Skeletal muscle tissue (tissue), 4 donors: ENCODE data around the gene UGT1A3. TPM values are rescaled to one million over a fixed set of nuclear protein-coding genes. Genes with fewer than 3 reads are reported as not detected.

Experiments used
- H3K27ac ChIP-seq: one replicate; pipeline ENCODE4 v1.7.0; 2013; ENCODE audit warnings: mild to moderate bottlenecking, low read depth, low read length, inconsistent platforms
- H3K27me3 ChIP-seq, 3 donors: one replicate each; pipeline ENCODE4 v1.7.0; 2013; ENCODE audit warnings: low read length in 3 of 3; ENCODE audit not compliant: control insufficient read depth in 3 of 3, insufficient read depth in 3 of 3
- H3K36me3 ChIP-seq, 3 donors: one replicate each; pipeline ENCODE4 v1.7.0; 2013; ENCODE audit warnings: low read length in 3 of 3; ENCODE audit not compliant: control insufficient read depth in 3 of 3, insufficient read depth in 3 of 3
- H3K4me1 ChIP-seq, 3 donors: one replicate each; pipeline ENCODE4 v1.7.0; 2013; ENCODE audit warnings: low read length in 3 of 3, mild to moderate bottlenecking in 3 of 3; ENCODE audit not compliant: control insufficient read depth in 3 of 3, insufficient read depth in 3 of 3
- H3K4me3 ChIP-seq, 3 donors: one replicate each; pipeline ENCODE4 v1.7.0; 2013; ENCODE audit warnings: low read length in 3 of 3
- H3K9ac ChIP-seq, 3 donors: one replicate each; pipeline ENCODE4 v1.7.0; 2013; ENCODE audit warnings: low read length in 3 of 3, mild to moderate bottlenecking in 3 of 3, moderate library complexity in 2 of 3, low read depth in 1 of 3
- H3K9me3 ChIP-seq, 3 donors: one replicate each; pipeline ENCODE4 v1.7.0; 2013; ENCODE audit warnings: low read length in 3 of 3; ENCODE audit not compliant: control insufficient read depth in 3 of 3
- total RNA-seq: library from RNA; depleted of rRNA; stranded (reverse); fragments of >200 nt; gene quantifications from one replicate; pipeline ENCODE4 v1.2.3, GENCODE V29; 2014
- donor health status: Osteomylitis.

The UGT1A3 gene
- total RNA-seq, 1 donor from 2014 or later, result not detected

GRCh38 chr2:233801357-233802131, 72.7 kb downstream of the UGT1A3 start:
- H3K27ac ChIP-seq, result no peak overlapping the region
- H3K9me3 ChIP-seq, result no peaks in the 10 kb centered on the region
- H3K4me3 ChIP-seq, result no peak overlapping the region
- no peaks in the 10 kb centered on the region for H3K4me1 ChIP-seq
- no peak overlapping the region for H3K9ac ChIP-seq
- H3K27me3 ChIP-seq, result peaks cover 0 to 9% (median 9%) of the 10 kb centered on the region in 3 donors
- H3K36me3 ChIP-seq, result no peaks in the 10 kb centered on the region

- H3K9ac ChIP-seq, result no peak overlapping the region
- peaks cover 0 to 10% (median 9%) of the 10 kb centered on the region in 3 donors for H3K27me3 ChIP-seq
- no peaks in the 10 kb centered on the region for H3K9me3 ChIP-seq
- no peak overlapping the region for H3K27ac ChIP-seq
- no peak overlapping the region for H3K4me3 ChIP-seq
- no peaks in the 10 kb centered on the region for H3K36me3 ChIP-seq
- no peaks in the 10 kb centered on the region for H3K4me1 ChIP-seq
These were observed 73.4 kb downstream of the UGT1A3 start for GRCh38 chr2:233802132-233802815.

- H3K27ac ChIP-seq, result no peak overlapping the region
- H3K27me3 ChIP-seq, result peaks cover 0 to 22% (median 12%) of the 10 kb centered on the region in 3 donors
- H3K36me3 ChIP-seq, result no peaks in the 10 kb centered on the region
- no peak overlapping the region for H3K4me3 ChIP-seq
- no peaks in the 10 kb centered on the region for H3K4me1 ChIP-seq
- H3K9ac ChIP-seq, result no peak overlapping the region
- no peaks in the 10 kb centered on the region for H3K9me3 ChIP-seq
These were observed 74.6 kb downstream of the UGT1A3 start for GRCh38 chr2:233803292-233803911.

GRCh38 chr2:233803994-233804393, 75.2 kb downstream of the UGT1A3 start:
- H3K27me3 ChIP-seq, result peaks cover 0 to 27% (median 13%) of the 10 kb centered on the region in 3 donors
- no peak overlapping the region for H3K27ac ChIP-seq
- H3K9ac ChIP-seq, result no peak overlapping the region
- no peak overlapping the region for H3K4me3 ChIP-seq
- no peaks in the 10 kb centered on the region for H3K9me3 ChIP-seq
- H3K4me1 ChIP-seq, result no peaks in the 10 kb centered on the region
- H3K36me3 ChIP-seq, result no peaks in the 10 kb centered on the region

- Histone ChIP-seq H3K27me3 (peaks cover 0 to 27% (median 12%) of the 10 kb centered on the region in 3 donors), H3K9ac (no peak overlapping the region), H3K4me1 (no peaks in the 10 kb centered on the region), H3K9me3 (no peaks in the 10 kb centered on the region), H3K4me3 (no peak overlapping the region), H3K27ac (no peak overlapping the region), H3K36me3 (no peaks in the 10 kb centered on the region)
These were observed 78.5 kb downstream of the UGT1A3 start for GRCh38 chr2:233807215-233807865.

- Histone ChIP-seq H3K27ac (no peak overlapping the region), H3K4me1 (no peaks in the 10 kb centered on the region), H3K4me3 (no peak overlapping the region), H3K9me3 (no peaks in the 10 kb centered on the region), H3K27me3 (peaks cover 0 to 27% (median 8%) of the 10 kb centered on the region in 3 donors), H3K9ac (no peak overlapping the region), H3K36me3 (no peaks in the 10 kb centered on the region)
These were observed 79.4 kb downstream of the UGT1A3 start for GRCh38 chr2:233807966-233808935.

DNA sequence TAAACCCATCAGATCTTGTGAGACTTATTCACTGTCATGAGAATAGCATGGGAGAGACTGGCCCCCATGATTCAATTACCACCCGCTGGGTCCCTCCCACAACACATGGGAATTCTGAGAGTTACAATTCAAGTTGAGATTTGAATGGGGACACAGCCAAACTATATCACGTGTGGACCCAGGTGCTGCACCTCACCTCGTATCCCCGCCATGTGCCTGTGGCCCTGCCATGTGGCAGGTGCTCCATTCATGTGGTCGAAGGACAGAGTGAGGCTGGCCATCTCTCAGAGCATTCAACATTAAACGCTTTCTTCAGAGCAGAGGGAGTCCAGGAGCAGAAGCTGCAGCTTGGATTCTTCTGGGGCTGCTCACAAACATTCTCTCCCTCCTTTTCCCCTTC, 81.5 kb downstream of the UGT1A3 start:
- H3K9me3 ChIP-seq, result no peaks in the 10 kb centered on the region
- no peak overlapping the region for H3K27ac ChIP-seq
- no peak overlapping the region for H3K9ac ChIP-seq
- H3K27me3 ChIP-seq, result peaks cover 0 to 23% (median 8%) of the 10 kb centered on the region in 3 donors
- no peak overlapping the region for H3K4me3 ChIP-seq
- no peaks in the 10 kb centered on the region for H3K36me3 ChIP-seq
- no peaks in the 10 kb centered on the region for H3K4me1 ChIP-seq

- peaks cover 0 to 23% (median 8%) of the 10 kb centered on the region in 3 donors for H3K27me3 ChIP-seq
- no peaks in the 10 kb centered on the region for H3K9me3 ChIP-seq
- H3K27ac ChIP-seq, result no peak overlapping the region
- no peaks in the 10 kb centered on the region for H3K4me1 ChIP-seq
- H3K4me3 ChIP-seq, result no peak overlapping the region
- H3K36me3 ChIP-seq, result no peaks in the 10 kb centered on the region
- no peak overlapping the region for H3K9ac ChIP-seq
These were observed 82.2 kb downstream of the UGT1A3 start for GRCh38 chr2:233811087-233811486.

GRCh38 chr2:233811732-233812131, 82.9 kb downstream of the UGT1A3 start:
- Histone ChIP-seq H3K9me3 (no peaks in the 10 kb centered on the region), H3K4me1 (no peaks in the 10 kb centered on the region), H3K27me3 (peaks cover 0 to 23% (median 8%) of the 10 kb centered on the region in 3 donors), H3K9ac (no peak overlapping the region), H3K4me3 (no peak overlapping the region), H3K36me3 (no peaks in the 10 kb centered on the region), H3K27ac (no peak overlapping the region)
